ENCODE data around the gene CHST4.

Gene CHST4

GRCh38 chr16:71526111-71526631 lies at the start of gene CHST4:
Gene CHST4, plus strand, starts transcription at chr16:71526426. Its CDS starts 10,252 bp downstream, at chr16:71536678.
- peaks cover 0 to 13% (median 3%) of the 10 kb centered on the region in 5 donors for H3K27me3 ChIP-seq (ENCODE audit: control insufficient read depth in 5 of 5, insufficient read depth in 4 of 5, low read length in 5 of 5)
- peaks cover 0 to 8% (median 6%) of the 10 kb centered on the region in 5 donors for H3K4me1 ChIP-seq (ENCODE audit: control insufficient read depth in 5 of 5, insufficient read depth in 5 of 5, low read length in 5 of 5)
- H3K9me3 ChIP-seq (ENCODE audit: control insufficient read depth in 5 of 5, low read length in 5 of 5): no peaks in the 10 kb centered on the region
- H3K9ac ChIP-seq (ENCODE audit: low read length in 5 of 5): no peak within 1 kb of the TSS
- no peak within 1 kb of the TSS for H3K27ac ChIP-seq (ENCODE audit: low read depth, low read length)
- H3K4me3 ChIP-seq (ENCODE audit: low read depth in 1 of 5, low read length in 5 of 5): no peak within 1 kb of the TSS
- H3K36me3 ChIP-seq (ENCODE audit: control insufficient read depth in 5 of 5, insufficient read depth in 5 of 5, low read length in 5 of 5): no peaks in the 10 kb centered on the region

GRCh38 chr16:71476457-71477124 lies 49.6 kb upstream of the CHST4 start:
- Histone ChIP-seq H3K4me3 (ENCODE audit: low read depth in 1 of 5, low read length in 5 of 5) (no peak overlapping the region), H3K9me3 (ENCODE audit: control insufficient read depth in 5 of 5, low read length in 5 of 5) (no peaks in the 10 kb centered on the region), H3K27ac (ENCODE audit: low read depth, low read length) (no peak overlapping the region), H3K9ac (ENCODE audit: low read length in 5 of 5) (no peak overlapping the region), H3K36me3 (ENCODE audit: control insufficient read depth in 5 of 5, insufficient read depth in 5 of 5, low read length in 5 of 5) (peaks cover 37 to 67% (median 50%) of the 10 kb centered on the region in 5 donors), H3K27me3 (ENCODE audit: control insufficient read depth in 5 of 5, insufficient read depth in 4 of 5, low read length in 5 of 5) (no peaks in the 10 kb centered on the region), H3K4me1 (ENCODE audit: control insufficient read depth in 5 of 5, insufficient read depth in 5 of 5, low read length in 5 of 5) (no peaks in the 10 kb centered on the region)

GRCh38 chr16:71479420-71479819 lies 46.8 kb upstream of the CHST4 start:
- Histone ChIP-seq H3K36me3 (ENCODE audit: control insufficient read depth in 5 of 5, insufficient read depth in 5 of 5, low read length in 5 of 5) (peaks cover 34 to 50% (median 42%) of the 10 kb centered on the region in 5 donors), H3K4me1 (ENCODE audit: control insufficient read depth in 5 of 5, insufficient read depth in 5 of 5, low read length in 5 of 5) (peaks cover 4 to 9% (median 7%) of the 10 kb centered on the region in 5 donors), H3K9ac (ENCODE audit: low read length in 5 of 5) (no peak overlapping the region), H3K4me3 (ENCODE audit: low read depth in 1 of 5, low read length in 5 of 5) (no peak overlapping the region), H3K27ac (ENCODE audit: low read depth, low read length) (no peak overlapping the region), H3K27me3 (ENCODE audit: control insufficient read depth in 5 of 5, insufficient read depth in 4 of 5, low read length in 5 of 5) (no peaks in the 10 kb centered on the region), H3K9me3 (ENCODE audit: control insufficient read depth in 5 of 5, low read length in 5 of 5) (no peaks in the 10 kb centered on the region)

GRCh38 chr16:71480956-71481355 lies 45.3 kb upstream of the CHST4 start:
- no peak overlapping the region for H3K9ac ChIP-seq (ENCODE audit: low read length in 5 of 5)

GRCh38 chr16:71482569-71482968 lies 43.7 kb upstream of the CHST4 start:
- no peaks in the 10 kb centered on the region for H3K27me3 ChIP-seq (ENCODE audit: control insufficient read depth in 5 of 5, insufficient read depth in 4 of 5, low read length in 5 of 5)
- H3K4me3 ChIP-seq (ENCODE audit: low read depth in 1 of 5, low read length in 5 of 5): no peak overlapping the region
- H3K9me3 ChIP-seq (ENCODE audit: control insufficient read depth in 5 of 5, low read length in 5 of 5): no peaks in the 10 kb centered on the region
- H3K4me1 ChIP-seq (ENCODE audit: control insufficient read depth in 5 of 5, insufficient read depth in 5 of 5, low read length in 5 of 5): peaks cover 6 to 13% (median 11%) of the 10 kb centered on the region in 5 donors
- no peak overlapping the region for H3K9ac ChIP-seq (ENCODE audit: low read length in 5 of 5)
- no peak overlapping the region for H3K27ac ChIP-seq (ENCODE audit: low read depth, low read length)
- peaks cover 8 to 18% (median 11%) of the 10 kb centered on the region in 5 donors for H3K36me3 ChIP-seq (ENCODE audit: control insufficient read depth in 5 of 5, insufficient read depth in 5 of 5, low read length in 5 of 5)

More at GRCh38 chr16:71480956-71481355, 45.3 kb upstream of the CHST4 start:
- Histone ChIP-seq H3K4me1 (ENCODE audit: control insufficient read depth in 5 of 5, insufficient read depth in 5 of 5, low read length in 5 of 5) (peaks cover 6 to 13% (median 11%) of the 10 kb centered on the region in 5 donors), H3K27ac (ENCODE audit: low read depth, low read length) (no peak overlapping the region), H3K4me3 (ENCODE audit: low read depth in 1 of 5, low read length in 5 of 5) (no peak overlapping the region), H3K9me3 (ENCODE audit: control insufficient read depth in 5 of 5, low read length in 5 of 5) (no peaks in the 10 kb centered on the region), H3K27me3 (ENCODE audit: control insufficient read depth in 5 of 5, insufficient read depth in 4 of 5, low read length in 5 of 5) (no peaks in the 10 kb centered on the region), H3K36me3 (ENCODE audit: control insufficient read depth in 5 of 5, insufficient read depth in 5 of 5, low read length in 5 of 5) (peaks cover 24 to 34% (median 27%) of the 10 kb centered on the region in 5 donors)

- Histone ChIP-seq H3K36me3 (ENCODE audit: control insufficient read depth in 5 of 5, insufficient read depth in 5 of 5, low read length in 5 of 5) (peaks cover 0 to 6% (median 0%) of the 10 kb centered on the region in 5 donors), H3K9ac (ENCODE audit: low read length in 5 of 5) (peak overlapping the region; percentile 90 to 96 (median 93)), H3K27ac (ENCODE audit: low read depth, low read length) (peak overlapping the region; percentile 95), H3K9me3 (ENCODE audit: control insufficient read depth in 5 of 5, low read length in 5 of 5) (no peaks in the 10 kb centered on the region), H3K4me3 (ENCODE audit: low read depth in 1 of 5, low read length in 5 of 5) (peak overlapping the region; percentile 87 to 99 (median 95)), H3K4me1 (ENCODE audit: control insufficient read depth in 5 of 5, insufficient read depth in 5 of 5, low read length in 5 of 5) (peaks cover 6 to 13% (median 11%) of the 10 kb centered on the region in 5 donors), H3K27me3 (ENCODE audit: control insufficient read depth in 5 of 5, insufficient read depth in 4 of 5, low read length in 5 of 5) (no peaks in the 10 kb centered on the region)
Measured at GRCh38 chr16:71484006-71484893, 42.0 kb upstream of the CHST4 start.

GRCh38 chr16:71489122-71489521 lies 37.1 kb upstream of the CHST4 start, which contains the start of gene ZNF19:
Gene ZNF19, minus strand, starts transcription at chr16:71489324. Its CDS starts 7,210 bp downstream, at chr16:71482114.
- Histone ChIP-seq H3K4me3 (ENCODE audit: low read depth in 1 of 5, low read length in 5 of 5) (no peak within 1 kb of the TSS), H3K9me3 (ENCODE audit: control insufficient read depth in 5 of 5, low read length in 5 of 5) (no peaks in the 10 kb centered on the region), H3K36me3 (ENCODE audit: control insufficient read depth in 5 of 5, insufficient read depth in 5 of 5, low read length in 5 of 5) (no peaks in the 10 kb centered on the region), H3K9ac (ENCODE audit: low read length in 5 of 5) (no peak within 1 kb of the TSS), H3K27me3 (ENCODE audit: control insufficient read depth in 5 of 5, insufficient read depth in 4 of 5, low read length in 5 of 5) (no peaks in the 10 kb centered on the region), H3K4me1 (ENCODE audit: control insufficient read depth in 5 of 5, insufficient read depth in 5 of 5, low read length in 5 of 5) (peaks cover 2 to 5% (median 4%) of the 10 kb centered on the region in 5 donors), H3K27ac (ENCODE audit: low read depth, low read length) (no peak within 1 kb of the TSS)

- no peaks in the 10 kb centered on the region for H3K9me3 ChIP-seq (ENCODE audit: control insufficient read depth in 5 of 5, low read length in 5 of 5)
- no peaks in the 10 kb centered on the region for H3K4me1 ChIP-seq (ENCODE audit: control insufficient read depth in 5 of 5, insufficient read depth in 5 of 5, low read length in 5 of 5)
- H3K36me3 ChIP-seq (ENCODE audit: control insufficient read depth in 5 of 5, insufficient read depth in 5 of 5, low read length in 5 of 5): no peaks in the 10 kb centered on the region
Measured at GRCh38 chr16:71490361-71490760, 35.9 kb upstream of the CHST4 start.

GRCh38 chr16:71491054-71491453 lies 35.2 kb upstream of the CHST4 start:
- Histone ChIP-seq H3K27me3 (ENCODE audit: control insufficient read depth in 5 of 5, insufficient read depth in 4 of 5, low read length in 5 of 5) (no peaks in the 10 kb centered on the region), H3K36me3 (ENCODE audit: control insufficient read depth in 5 of 5, insufficient read depth in 5 of 5, low read length in 5 of 5) (no peaks in the 10 kb centered on the region), H3K4me1 (ENCODE audit: control insufficient read depth in 5 of 5, insufficient read depth in 5 of 5, low read length in 5 of 5) (no peaks in the 10 kb centered on the region), H3K9ac (ENCODE audit: low read length in 5 of 5) (no peak overlapping the region), H3K9me3 (ENCODE audit: control insufficient read depth in 5 of 5, low read length in 5 of 5) (no peaks in the 10 kb centered on the region), H3K27ac (ENCODE audit: low read depth, low read length) (no peak overlapping the region), H3K4me3 (ENCODE audit: low read depth in 1 of 5, low read length in 5 of 5) (no peak overlapping the region)

More at GRCh38 chr16:71490361-71490760, 35.9 kb upstream of the CHST4 start:
- no peaks in the 10 kb centered on the region for H3K27me3 ChIP-seq (ENCODE audit: control insufficient read depth in 5 of 5, insufficient read depth in 4 of 5, low read length in 5 of 5)
- H3K4me3 ChIP-seq (ENCODE audit: low read depth in 1 of 5, low read length in 5 of 5): no peak overlapping the region
- H3K27ac ChIP-seq (ENCODE audit: low read depth, low read length): no peak overlapping the region
- no peak overlapping the region for H3K9ac ChIP-seq (ENCODE audit: low read length in 5 of 5)
